HG03575 (cell line): Measurements from ENCODE around the gene ABCC12.
"Not testable (repeated sequence)": the region's sequence is repeated elsewhere in the genome, so short reads cannot be mapped to it uniquely, and the experiment has no call there.

Experiments
- ATAC-seq: cut with Tn5 transposase; IDR thresholded peaks from one replicate; pipeline ENCODE4 v1.9.1; 2021; ENCODE audit not compliant: unreplicated experiment, insufficient number of reproducible peaks, low FRiP score; ENCODE audit errors: extremely low read depth

The ABCC12 gene

DNA sequence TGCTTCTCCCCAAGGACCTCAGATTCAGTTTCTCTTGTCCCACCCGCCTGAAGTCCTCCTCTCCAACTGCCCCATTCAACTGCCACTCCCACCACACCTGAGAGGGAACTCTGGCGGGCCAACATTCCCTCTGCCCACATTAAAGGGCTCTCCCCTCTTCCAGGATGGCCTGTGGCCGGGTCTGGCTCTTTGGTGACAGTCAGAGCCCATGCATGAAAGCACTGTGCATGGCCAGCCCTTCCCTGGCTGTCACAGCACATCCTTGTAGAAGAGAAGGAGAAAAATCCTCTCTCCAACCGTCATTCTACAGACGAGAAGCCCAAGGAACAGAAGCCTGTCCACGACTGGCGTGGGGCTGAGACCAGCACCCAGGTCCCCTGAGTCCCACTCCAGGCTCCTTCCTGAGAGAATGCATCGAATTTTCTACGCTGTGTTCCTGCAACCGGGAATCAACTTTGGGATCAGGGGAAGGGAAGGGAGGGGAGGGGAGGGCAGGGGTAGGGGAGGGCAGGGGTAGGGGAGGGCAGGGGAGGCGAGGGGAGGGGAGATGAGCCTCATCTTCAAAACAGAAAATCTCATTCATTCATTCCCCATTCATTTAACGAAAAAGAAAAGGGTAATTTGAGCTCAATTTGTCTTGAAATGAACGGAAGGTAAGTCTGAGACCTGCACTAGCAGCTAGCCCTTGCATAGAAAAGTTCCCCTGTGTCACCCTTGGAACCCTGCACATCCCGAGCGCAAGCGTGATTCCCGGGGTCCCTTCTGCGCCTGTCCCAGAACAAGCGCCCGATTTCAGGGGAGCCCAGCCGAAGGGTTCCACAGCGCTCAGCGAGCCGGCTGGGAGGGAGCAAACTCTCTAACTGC is at the start of gene ABCC12:
TSS of gene ABCC12 (minus strand) at position 68 of the 864 bp plus-strand sequence. CDS start 9,569 bp downstream, outside the sequence.
- ATAC-seq: no peak

DNA sequence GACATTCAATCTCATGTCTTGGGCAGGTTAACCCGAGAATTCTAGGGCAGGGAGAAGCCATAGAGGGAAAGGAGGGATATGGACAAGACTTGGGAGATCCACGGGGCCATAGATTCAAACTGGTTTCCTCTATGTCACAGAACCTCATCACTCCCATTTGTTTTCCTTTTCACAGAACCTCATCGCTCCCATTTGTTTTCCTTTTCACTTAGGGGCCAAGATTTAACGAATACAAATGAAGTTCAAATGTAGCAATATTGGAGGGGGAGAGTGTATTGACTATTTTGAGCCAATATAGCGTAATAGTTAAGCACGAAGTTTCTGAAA is 49.0 kb upstream of the ABCC12 start:
- ATAC-seq: no peak

DNA sequence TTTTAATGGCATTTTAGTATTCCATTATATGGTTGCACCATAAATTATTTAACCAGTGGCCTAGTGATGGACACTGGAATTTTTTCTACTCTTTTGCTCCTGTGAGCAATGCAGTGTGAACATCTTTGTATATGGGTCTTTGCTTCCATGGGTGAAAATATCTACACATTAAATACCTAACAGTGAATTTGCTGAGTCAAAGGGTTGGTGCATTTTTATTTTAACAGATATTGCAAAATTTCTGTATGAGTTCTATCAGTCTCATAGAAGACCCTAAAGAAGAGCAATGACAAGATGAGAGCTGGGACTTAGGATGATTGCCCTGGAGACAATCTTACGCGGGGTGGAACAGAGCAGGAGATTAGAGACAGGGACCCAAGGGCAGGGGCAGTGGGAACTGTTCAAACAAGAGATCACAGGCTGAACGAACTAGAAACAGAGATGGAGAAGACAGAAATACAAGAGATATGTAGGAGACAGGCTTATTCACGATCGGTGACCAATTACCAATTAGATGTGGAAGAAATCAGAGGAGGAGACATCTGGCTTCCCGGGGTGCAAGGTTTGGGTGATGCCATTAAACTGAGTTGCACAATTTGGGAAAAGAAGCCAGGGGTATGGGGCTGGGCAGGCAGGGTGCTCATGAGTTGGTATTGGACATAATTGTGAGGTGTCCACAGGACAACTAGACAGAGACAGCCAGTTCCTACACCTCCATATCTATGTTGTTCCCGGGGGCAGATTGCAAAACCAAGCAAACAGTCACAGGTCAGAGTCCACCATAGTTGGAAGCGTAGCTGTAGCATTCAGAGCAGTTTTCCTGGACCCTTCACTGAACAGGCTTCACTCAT is 48.4 kb upstream of the ABCC12 start:
- no peak for ATAC-seq

DNA sequence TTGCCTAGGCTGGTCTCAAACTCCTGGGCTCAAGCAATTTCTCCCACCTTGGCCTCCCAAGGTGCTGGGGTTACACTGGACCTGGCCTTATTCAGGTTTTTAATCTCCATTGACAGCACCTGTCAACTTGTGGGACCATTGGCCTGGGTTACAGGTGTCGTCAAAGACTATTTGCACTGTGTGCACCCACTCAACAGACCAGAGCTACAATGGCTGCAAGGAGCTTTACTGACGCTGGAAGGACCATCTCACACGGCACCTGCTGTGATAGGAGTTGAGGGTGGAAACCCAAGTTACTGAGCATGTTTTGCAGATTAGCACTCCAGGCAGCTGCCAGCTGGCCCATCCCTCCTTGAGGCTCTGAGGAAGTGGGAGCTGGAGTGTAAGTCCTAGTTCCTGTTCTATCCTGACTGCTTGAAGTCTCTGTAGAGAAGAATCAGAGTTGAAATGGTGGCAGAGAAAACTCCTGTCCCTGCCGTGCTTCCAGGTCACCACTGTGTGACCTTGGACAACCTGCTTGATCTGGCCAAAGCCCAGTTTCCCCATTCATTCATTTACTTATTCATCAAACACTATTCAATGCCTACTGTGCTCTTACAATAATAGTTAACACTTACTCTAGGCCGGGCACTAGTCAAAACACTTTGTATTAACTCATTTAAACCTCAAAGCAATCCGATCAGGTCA is 45.9 kb upstream of the ABCC12 start:
- ATAC-seq: no peak

DNA sequence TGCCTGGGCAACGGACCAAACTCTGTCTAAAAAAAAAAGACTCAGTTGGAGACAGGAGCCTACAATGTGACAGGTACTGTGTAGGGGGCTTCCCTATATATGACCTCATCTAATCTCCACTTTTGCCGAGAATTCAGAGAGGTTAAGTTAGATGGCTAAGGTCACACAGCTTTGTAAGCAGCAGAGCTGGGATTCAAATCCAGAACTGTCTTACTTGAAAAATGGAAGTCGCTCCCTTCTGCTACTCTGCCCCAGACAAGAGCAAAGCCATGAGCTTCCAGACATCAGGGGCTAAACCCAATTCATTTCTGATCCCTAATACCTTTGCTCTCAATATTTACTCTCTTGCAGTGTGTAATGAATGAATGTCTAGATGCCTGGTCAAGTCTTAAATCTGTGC is 41.5 kb upstream of the ABCC12 start:
- no peak for ATAC-seq

DNA sequence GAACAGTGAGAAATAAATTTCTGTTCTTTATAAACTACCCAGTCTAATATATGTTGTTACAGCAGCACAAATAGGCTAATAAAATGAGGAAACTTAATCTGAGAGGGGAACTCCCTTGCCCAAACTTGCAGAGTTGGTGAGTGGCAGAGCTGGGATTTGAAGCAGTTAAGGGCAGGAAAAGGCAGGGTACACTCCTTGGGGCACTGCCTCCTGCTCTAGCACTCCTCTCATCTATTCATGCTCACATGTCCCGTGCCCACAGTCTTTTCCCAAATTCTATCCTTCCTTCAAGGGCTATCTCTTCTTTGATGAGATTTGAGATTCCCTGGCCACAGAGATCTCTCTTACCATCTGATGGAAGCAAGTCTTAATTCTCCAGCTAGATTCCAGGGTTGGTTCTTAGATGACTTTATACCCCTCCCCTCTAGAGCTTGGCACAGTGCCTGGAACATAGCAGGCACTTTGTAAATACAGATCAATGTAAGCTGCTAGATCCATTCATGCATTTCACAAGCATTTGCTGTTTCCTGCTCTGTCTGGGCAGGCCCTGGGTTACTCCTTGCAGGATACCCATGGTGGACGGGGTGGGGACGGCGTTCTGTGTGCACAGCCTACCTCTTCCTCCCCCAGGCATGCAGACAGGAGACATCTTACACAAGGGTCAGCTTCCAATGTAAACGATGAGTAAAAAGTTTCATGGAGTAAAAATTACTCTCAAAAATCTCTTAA is 39.2 kb upstream of the ABCC12 start:
- no peak for ATAC-seq

DNA sequence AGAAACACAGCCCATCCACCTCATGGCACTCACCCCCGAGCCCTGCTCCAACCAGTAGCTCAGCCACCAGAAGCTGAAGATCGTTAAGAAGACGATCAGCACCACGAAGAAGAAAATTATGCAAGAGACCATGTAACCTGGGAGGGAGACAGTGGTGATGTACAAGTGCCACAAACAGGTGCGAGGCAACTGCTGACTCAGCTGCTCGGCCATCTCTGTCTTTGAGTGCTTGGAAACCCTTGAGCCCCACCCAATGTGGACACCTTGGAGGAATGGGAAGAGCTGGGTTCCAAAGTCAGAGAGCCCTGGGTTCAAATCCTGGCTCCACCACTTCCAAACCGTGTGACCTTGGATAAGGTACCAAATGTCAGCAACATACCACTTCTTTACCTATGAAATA is 38.1 kb upstream of the ABCC12 start:
- no peak for ATAC-seq

DNA sequence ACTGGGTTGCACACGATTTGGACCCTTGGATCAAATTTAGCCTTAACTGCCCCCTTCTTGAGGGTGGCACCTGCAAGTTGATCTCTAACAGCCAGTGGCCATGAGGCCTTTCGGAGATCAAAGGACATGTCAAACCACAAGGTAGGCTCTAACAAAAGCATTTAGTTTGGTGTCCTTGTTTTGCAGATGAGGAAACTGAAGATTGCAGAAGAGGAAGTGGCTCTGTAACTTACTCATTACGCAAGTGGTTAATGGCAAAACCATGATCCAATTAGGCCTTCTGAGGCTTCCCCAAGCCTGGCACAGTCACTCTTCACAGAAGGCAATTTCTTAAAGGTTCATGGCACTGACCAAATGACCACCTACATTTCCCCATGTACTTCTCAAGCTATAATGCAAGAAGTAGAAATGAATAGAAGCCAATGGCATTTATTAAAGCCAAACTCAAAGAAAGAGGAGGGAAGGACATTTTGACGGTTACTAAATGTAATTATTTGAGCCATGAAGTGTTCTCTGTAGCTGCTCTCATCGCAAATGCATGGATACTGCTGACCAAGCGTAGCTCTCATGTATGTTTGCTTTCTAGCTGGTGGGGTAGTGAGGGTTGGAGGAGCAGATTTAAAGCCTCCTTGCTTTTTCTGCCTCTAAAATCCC is 32.8 kb upstream of the ABCC12 start:
- ATAC-seq: no peak

DNA sequence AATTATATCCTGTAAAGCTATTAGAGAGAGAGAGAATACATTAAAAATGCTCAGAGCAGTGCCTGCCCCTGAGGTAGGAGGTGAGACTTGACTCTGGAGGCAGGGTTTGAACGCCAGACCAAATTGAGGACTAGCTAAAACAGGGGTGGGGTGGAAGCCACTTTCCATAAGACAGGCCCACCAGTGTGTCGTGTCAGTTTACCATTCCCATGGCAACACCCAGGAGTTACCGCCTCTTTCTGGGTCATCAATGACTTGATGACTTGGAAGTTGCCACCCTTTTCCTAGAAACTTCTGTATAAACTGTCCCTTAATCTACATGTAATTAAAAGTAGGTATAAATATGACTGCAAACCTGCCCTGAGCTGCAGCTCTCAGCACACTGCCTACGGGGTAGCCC is 32.0 kb upstream of the ABCC12 start:
- ATAC-seq: no peak

DNA sequence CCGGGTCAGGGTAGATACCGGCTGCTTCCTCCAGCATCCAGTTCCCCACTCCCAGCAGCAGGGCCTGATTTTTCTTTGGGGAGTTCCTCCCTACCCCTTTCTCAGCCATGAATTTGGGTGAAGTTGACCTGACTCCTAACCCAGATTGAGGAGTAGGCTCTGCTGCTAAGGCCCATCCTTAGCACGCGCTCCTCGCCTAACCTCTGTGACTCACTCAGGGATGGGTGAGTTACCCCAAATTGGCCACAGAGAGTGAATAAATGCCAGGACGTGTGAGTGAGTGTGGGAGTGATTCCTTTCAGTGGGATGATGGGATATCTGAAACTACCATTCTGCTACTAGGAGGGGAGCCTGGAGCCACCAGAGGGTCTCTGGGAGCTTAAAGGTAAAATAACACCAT is 28.9 kb upstream of the ABCC12 start:
- ATAC-seq: no peak

DNA sequence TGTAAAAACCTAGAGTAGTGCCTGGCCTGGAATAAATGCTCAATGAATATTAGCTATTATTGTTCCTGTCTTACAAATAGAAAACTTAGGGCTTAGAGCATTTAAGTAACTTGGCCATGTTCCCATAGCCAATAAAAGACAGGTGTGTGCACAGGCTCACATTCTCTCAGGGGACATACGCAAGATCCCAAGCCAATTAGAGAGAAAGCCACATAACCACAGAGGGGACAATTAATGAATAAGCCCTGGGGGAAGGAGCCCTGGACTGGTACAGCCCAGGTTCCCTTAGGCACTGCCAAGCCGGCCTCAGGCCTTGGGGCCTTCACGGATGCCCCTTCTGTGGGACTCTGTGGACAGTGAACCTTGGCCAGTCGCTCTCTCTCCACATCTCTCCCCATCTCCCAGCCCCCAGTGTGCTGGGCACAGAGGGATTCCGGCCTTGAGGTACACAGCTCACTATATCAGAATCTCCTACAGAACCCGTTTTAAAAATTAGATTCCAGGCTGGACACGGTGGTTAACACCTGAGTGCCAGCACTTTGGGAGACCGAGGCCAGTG is 27.3 kb upstream of the ABCC12 start:
- no peak for ATAC-seq

DNA sequence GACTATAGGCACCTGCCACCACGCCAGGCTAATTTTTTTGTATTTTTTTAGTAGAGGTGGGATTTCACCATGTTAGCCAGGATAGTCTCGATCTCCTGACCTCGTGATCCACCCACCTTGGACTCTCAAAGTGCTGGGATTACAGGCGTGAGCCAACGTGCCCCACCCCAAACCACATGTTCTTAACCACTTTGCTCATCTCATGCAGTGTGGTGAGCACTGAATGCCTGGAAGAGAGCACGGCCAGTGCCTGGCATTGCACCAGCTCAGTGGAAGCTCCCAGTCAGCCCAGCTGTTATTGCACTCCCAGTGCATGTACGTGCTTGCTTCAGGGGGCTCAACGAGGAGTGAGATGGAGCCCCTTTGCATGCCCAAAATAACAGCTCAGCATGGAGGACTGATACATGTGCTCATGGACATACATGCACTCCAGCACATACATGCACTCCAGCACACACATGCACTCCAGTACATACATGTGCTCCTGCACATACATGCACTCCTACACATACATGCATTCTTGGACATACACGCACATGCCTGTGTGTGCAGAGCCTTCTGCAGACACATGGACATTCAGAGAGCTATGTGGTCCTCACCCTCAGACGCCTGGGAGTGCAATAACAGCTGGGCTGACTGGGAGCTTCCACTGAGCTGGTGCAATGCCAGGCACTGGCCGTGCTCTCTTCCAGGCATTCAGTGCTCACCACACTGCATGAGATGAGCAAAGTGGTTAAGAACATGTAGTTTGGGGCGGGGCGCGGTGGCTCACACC is 26.1 kb upstream of the ABCC12 start:
- not testable (repeated sequence) for ATAC-seq

DNA sequence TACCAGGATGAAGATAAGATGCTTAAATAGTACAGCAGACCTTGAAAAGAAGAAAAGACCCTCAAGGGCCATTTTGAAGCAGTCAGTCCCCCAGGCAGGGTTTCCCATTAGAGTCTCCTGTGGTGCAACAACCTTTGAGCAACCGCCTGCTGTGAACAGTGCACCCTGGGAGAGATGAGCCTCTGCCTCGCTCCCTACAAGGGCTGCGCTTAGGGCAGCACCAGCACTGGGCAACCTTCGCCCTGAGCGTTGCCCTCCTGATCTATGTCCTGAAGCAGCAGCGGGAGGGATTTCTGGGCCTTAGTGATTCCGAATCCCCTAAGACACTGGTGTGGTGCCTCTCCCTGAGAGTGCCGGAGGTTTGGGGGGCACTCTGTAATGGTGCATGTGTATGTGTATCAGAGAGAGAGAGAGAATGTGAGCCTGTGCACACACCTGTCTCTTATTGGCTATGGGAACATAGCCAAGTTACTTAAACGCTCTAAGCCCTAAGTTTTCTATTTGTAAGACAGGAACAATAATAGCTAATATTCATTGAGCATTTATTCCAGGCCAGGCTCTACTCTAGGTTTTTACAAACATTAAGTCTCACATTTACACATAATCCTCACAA is 25.2 kb upstream of the ABCC12 start:
- ATAC-seq: no peak

DNA sequence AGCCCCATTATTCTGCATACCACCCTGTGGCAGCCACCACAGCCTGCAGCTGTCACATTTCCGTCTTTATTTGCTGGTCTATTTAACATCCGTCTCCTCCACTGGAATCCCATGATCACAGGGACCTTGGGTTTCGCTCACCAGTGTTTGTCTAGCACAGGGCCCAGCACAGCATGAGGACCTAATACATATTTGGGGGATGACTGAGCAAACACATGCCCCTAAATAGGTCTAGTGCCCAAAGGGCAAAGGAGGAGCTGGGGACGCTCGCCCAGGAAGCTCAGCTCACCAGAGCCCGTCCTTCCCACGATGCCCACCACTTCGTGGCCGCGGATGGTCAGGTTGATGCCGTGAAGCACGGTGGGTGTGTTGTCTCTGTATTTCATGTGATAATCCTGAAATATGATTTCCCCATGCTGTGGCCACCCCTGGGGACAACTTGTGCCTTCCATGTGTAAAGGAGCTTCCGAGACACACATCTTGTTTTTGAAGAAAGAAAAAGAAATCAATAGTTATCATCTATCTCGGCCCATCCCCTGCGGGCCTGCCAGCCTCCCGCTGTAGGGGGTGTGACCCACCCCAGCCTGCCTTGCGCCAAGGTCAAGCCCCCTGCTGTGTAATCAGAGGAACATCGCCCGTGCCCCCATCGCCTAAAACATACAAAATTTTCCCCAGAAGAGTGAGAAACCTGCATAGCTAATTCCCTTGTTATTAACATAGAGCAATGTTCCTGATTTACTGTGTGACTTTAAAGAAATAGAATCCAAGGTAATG is 21.0 kb upstream of the ABCC12 start:
- ATAC-seq: no peak

DNA sequence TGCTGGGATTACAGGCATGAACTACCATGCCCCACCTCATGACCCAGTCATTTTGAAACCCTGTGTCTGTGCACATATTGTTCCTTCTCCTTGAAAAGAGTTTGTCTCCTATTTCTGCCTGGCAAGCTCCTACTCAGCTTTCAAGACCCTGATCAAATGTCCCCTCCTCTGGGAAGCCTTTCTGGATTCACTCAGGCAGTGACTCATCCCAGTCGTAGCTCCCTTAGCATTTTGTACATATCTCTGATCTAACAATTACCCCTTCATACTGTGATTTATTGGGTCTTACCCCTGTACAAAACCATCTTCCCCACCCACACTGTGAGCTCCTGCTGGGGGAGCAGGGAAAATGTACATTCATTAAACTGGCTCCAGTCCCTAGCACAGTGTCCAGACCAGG is 18.1 kb upstream of the ABCC12 start:
- no peak for ATAC-seq

DNA sequence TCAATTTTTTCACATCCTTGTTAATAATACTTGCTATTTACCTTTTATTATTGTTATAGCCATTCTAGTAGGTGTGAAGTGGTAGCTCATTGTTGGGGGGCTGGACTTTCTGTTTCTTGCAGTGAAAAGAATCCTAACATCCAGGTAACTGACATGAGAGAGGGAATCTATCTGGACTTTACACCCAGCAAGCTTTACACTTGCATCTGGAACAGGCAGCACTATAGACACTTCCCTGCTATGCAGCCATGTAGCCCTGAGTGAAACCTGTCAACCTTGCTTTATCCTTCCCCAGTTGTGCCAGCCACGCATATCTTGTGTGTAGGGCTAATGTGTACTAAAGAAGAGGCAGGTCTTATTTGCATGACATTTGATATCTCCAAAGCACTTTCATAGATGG is 16.9 kb upstream of the ABCC12 start:
- ATAC-seq: no peak

DNA sequence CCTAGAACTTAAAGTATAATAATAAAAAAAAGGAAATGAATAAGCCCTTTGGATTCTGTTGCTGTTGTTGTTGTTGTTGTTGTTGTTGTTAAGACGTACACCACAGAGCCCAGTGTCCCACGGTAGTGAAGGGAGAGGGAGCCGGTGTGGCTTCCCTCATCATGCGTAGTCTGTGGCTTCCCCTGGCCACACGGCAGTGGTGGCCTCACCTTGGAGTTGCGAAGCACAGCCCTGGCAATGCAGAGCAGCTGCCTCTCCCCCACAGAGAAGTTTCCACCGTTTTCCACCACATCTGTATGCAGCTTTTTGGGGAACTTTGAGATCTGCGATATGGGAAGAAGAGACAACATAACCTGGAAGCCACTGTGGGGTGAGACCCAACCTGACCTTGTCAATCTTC is 14.1 kb upstream of the ABCC12 start:
- ATAC-seq: no peak
